ENCODE results near the gene TMEM150A.

DNA sequence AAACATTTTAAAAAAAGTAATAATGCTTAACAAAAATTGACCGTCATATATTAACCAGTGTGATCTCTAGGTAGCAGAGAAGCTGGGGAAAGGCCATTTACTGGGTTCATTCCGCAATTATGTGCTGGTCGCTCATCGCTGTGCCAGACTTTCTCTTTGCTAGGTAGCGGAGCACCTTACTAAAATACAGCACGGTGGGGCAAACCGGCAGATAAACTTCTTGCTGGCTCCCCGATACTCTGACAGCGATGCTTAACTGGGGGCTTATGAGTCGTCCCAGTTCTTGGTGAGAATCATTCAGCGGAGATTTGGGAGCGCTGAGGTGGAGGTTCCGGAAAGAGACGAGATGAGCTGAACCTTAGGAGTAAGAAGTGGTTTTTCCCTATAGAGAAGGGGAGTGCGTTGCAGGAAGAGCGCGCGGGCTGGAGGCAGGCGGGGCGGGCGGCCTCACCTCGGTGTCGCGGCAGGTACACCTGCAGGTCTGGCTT, 8.8 kb upstream of the TMEM150A start:
- TF ChIP-seq POLR2A (IDR thresholded peaks at IDR 0.05) (no peak), CTCF (IDR thresholded peaks at IDR 0.05) (no peak)

Measured in esophagus squamous epithelium (tissue), 4 donors.